H1 (cell line): ENCODE data around the gene CELF2. TPM values are rescaled to one million over a fixed set of nuclear protein-coding genes. Genes with fewer than 3 reads are reported as not detected.

Experiments used
- JUN ChIP-seq: IDR thresholded peaks from 2 replicates; pipeline ENCODE4 v1.6.1; 2011; ENCODE audit warnings: low read depth, mild to moderate bottlenecking, improper control_type of control experiment, low read length
- SIN3A ChIP-seq, 2 experiments: IDR thresholded peaks in 1 of 2; conservative IDR thresholded peaks in 1 of 2; 2 replicates each; pipeline ENCODE4 v1.6.1; 2011 to 2012; ENCODE audit warnings: low read length in 2 of 2, improper control_type of control experiment in 1 of 2, low read depth in 1 of 2, mild to moderate bottlenecking in 1 of 2
- SRF ChIP-seq: IDR thresholded peaks from 2 replicates; pipeline ENCODE4 v1.6.1; 2011; ENCODE audit warnings: mild to moderate bottlenecking, low read depth, low read length, moderate library complexity
- SUZ12 ChIP-seq: fragments of 200-600 bp; sonication (generic); IDR thresholded peaks from 2 replicates; pipeline ENCODE4 v1.6.1; 2012; ENCODE audit warnings: mild to moderate bottlenecking, inconsistent platforms, low read length, moderate library complexity, mixed read lengths
- YY1 ChIP-seq: IDR thresholded peaks from 2 replicates; pipeline ENCODE4 v1.6.1; 2011; ENCODE audit warnings: low read depth, mild to moderate bottlenecking, low read length
- ZNF274 ChIP-seq: IDR thresholded peaks from 2 replicates; pipeline ENCODE4 v1.7.0; 2012; ENCODE audit warnings: low read length, borderline replicate concordance; ENCODE audit errors: extremely low read depth
- polyA plus RNA-seq, 7 experiments: library from polyadenylated mRNA; depleted of rRNA in 3 of 7; stranded (reverse) in 5 of 7; unstranded in 2 of 7; fragments of >200 nt in 5 of 7; fragments of 200-250 nt in 2 of 7; gene quantifications; 1 replicate in 5 of 7; 2 replicates in 1 of 7; 4 replicates in 1 of 7; pipeline versions ENCODE4 v1.2.1 to v1.2.3, GENCODE V29; 2011 to 2013; ENCODE audit warnings: missing spikeins in 2 of 7, mixed read lengths in 2 of 7
- total RNA-seq: library from RNA; stranded (reverse); fragmentation: NEBNext Ultra II Directional; extraction: Animal tissue kit (Norgen Biotek cat#: 25700); gene quantifications from 2 replicates; pipeline ENCODE4 v1.2.1, GENCODE V29; 2021
- TF ChIP-seq, protein P1 (sequence below), 3 experiments: IDR thresholded peaks; 1 replicate in 2 of 3; 2 replicates in 1 of 3; pipeline versions ENCODE4 v1.5.1 to v1.6.1; 2011; ENCODE audit warnings: low read length in 3 of 3, mild to moderate bottlenecking in 3 of 3, inconsistent platforms in 2 of 3, low read depth in 1 of 3, moderate library complexity in 1 of 3; ENCODE audit not compliant: insufficient read depth in 1 of 3; ENCODE audit errors: control extremely low read depth in 1 of 3

CELF2 gene
- total and polyA plus RNA-seq, 2 of the 8 experiments (the other 6 are each of a cell fraction or from before 2014, with no cell fraction given): 18.3 to 22.7 TPM

DNA sequence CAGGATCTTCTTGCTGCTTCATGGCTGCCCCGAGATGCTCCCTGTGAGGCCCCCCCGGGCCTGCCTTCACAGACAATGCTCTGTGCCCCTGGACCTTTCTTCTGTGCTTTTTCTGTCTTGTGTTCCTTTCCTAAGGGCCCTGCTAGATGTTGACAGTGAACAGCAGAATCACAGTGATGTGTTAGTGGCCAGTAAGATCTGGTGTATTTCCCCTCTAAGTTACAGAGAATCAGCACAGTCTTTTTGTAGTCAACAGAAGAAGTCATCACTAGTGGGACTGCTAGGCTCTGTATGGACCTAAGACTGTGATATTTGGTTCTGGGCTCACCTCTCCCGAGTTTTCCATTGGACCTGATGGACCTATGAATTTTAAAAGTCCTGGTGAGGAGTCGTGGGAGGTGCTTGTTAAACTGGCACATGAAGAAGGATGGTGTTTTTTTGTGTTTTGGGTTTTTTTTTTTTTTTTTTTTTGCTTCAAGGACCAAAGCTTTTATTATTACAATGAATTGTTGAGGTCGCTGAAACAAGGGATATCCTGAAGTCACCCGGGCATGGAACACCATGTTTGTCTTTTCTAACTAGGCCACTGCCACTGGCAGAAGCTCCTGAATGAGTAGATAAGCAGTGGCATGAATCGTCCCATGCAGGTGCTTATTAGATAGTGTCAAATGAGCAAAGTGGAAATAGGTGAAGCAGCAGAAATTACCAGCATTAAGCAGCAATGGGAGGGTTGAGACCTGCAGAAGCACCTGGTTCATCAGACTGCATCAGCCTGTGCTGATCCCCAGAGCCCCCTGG, 194.8 kb downstream of the CELF2 start (continued):
- TF ChIP-seq JUN (no peak), SUZ12 (no peak), ZNF274 (no peak), SIN3A (conservative IDR thresholded peaks at IDR 0.05 in 1 of 2, IDR thresholded peaks at IDR 0.05 in 1 of 2; ENCODE audit: low read depth in 1 of 2, low read length in 2 of 2) (no peak), YY1 (no peak), SRF (no peak)
- TF ChIP-seq, protein P1, sequence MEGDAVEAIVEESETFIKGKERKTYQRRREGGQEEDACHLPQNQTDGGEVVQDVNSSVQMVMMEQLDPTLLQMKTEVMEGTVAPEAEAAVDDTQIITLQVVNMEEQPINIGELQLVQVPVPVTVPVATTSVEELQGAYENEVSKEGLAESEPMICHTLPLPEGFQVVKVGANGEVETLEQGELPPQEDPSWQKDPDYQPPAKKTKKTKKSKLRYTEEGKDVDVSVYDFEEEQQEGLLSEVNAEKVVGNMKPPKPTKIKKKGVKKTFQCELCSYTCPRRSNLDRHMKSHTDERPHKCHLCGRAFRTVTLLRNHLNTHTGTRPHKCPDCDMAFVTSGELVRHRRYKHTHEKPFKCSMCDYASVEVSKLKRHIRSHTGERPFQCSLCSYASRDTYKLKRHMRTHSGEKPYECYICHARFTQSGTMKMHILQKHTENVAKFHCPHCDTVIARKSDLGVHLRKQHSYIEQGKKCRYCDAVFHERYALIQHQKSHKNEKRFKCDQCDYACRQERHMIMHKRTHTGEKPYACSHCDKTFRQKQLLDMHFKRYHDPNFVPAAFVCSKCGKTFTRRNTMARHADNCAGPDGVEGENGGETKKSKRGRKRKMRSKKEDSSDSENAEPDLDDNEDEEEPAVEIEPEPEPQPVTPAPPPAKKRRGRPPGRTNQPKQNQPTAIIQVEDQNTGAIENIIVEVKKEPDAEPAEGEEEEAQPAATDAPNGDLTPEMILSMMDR (IDR thresholded peaks at IDR 0.05; ENCODE audit: control extremely low read depth in 1 of 3, insufficient read depth in 1 of 3, low read depth in 1 of 3, low read length in 3 of 3): no peak
- TF ChIP-seq, all 59 proteins: peak for 0
